Panc1 (cell line): ENCODE data around the gene LRRC45. TPM values are rescaled to one million over a fixed set of nuclear protein-coding genes. Genes with fewer than 3 reads are reported as not detected.
A peak's percentile ranks its signal among the peaks of the same experiment; 100 is the strongest.

Source experiments
- ATAC-seq: fragments of 200-7000 bp; cut with Tn5 transposase; 2 replicates; pipeline ENCODE4 v1.9.1; 2020; ENCODE audit warnings: mild to moderate bottlenecking, moderate library complexity
- BruUV-seq: library from RNA; stranded (reverse); fragments of 400-500 nt; replicated peaks from 2 replicates; lab custom pipeline; 2021; lab: Mats Ljungman, UMichigan
- CTCF ChIA-PET: fragments of 300-600 bp; sonication (Branson Sonifier 250); formaldehyde crosslinking; loops from one replicate; lab custom pipeline; 2022; ENCODE audit warnings: antibody characterized with exemption; lab: Charles Lee
- POLR2A ChIA-PET: fragments of 300-600 bp; sonication (Branson Sonifier 250); formaldehyde crosslinking; loops from one replicate; lab custom pipeline; 2022; ENCODE audit warnings: antibody characterized with exemption; lab: Charles Lee
- DNase-seq: peaks from one replicate; pipeline ENCODE4 v3.0.0-alpha.2; 2010; ENCODE audit warnings: low read depth, low spot score
- H3K27ac ChIP-seq: 2 replicates; pipeline ENCODE4 v1.5.1; 2011; ENCODE audit warnings: mild to moderate bottlenecking, low read length, inconsistent platforms
- H3K27me3 ChIP-seq: fragments of 200-500 bp; sonication (Bioruptor generic); 2 replicates; pipeline ENCODE4 v1.6.0; 2014; ENCODE audit warnings: low read length, inconsistent platforms; ENCODE audit not compliant: control insufficient read depth, insufficient read depth
- H3K36me3 ChIP-seq: fragments of 200-500 bp; sonication (Bioruptor generic); 2 replicates; pipeline ENCODE4 v1.5.1; 2014; ENCODE audit warnings: inconsistent platforms, mild to moderate bottlenecking, low read length, moderate library complexity; ENCODE audit not compliant: control insufficient read depth, insufficient read depth
- H3K4me1 ChIP-seq: 2 replicates; pipeline ENCODE4 v1.5.1; 2011; ENCODE audit warnings: inconsistent platforms, mild to moderate bottlenecking, low read length, moderate library complexity; ENCODE audit not compliant: control insufficient read depth, insufficient read depth
- H3K4me3 ChIP-seq, 2 experiments: 2 replicates each; pipeline ENCODE4 v1.5.1; 2011 to 2012; ENCODE audit warnings: low read depth in 2 of 2, low read length in 2 of 2, mild to moderate bottlenecking in 2 of 2, inconsistent platforms in 1 of 2, moderate library complexity in 1 of 2
- H3K9me3 ChIP-seq: fragments of 200-500 bp; sonication (Bioruptor generic); 2 replicates; pipeline ENCODE4 v1.5.1; 2014; ENCODE audit warnings: low read depth, mild to moderate bottlenecking, inconsistent platforms, low read length, moderate library complexity; ENCODE audit not compliant: control insufficient read depth, insufficient read depth
- POLR2AphosphoS5 ChIP-seq: IDR thresholded peaks from 2 replicates; pipeline ENCODE4 v1.6.1; 2012; ENCODE audit warnings: mild to moderate bottlenecking, low read depth, low read length, moderate library complexity
- REST ChIP-seq, 2 experiments: IDR thresholded peaks; 2 replicates each; pipeline ENCODE4 v1.6.1; 2011 to 2012; ENCODE audit warnings: low read depth in 2 of 2, control low read depth in 1 of 2, low read length in 1 of 2, mild to moderate bottlenecking in 1 of 2, moderate library complexity in 1 of 2; ENCODE audit not compliant: insufficient read depth in 1 of 2
- SIN3A ChIP-seq: IDR thresholded peaks from 2 replicates; pipeline ENCODE4 v1.6.1; 2012; ENCODE audit warnings: low read depth, mild to moderate bottlenecking, low read length, moderate library complexity, borderline replicate concordance; ENCODE audit not compliant: insufficient read depth
- TCF7L2 ChIP-seq: IDR thresholded peaks from 2 replicates; pipeline ENCODE4 v1.6.1; 2011; ENCODE audit warnings: mild to moderate bottlenecking, low read depth, low read length, inconsistent platforms
- in situ Hi-C: cut with HindIII; loops from 2 replicates; pipeline ENCODE4 v1.10.0; 2016; ENCODE audit warnings: low sequenced_read_pairs, low pct_unique_long_range_greater_than_20kb
- intact Hi-C: fragments of 100-400 bp; cut with micrococcal nuclease; formaldehyde crosslinking; loops from one replicate; pipeline ENCODE4 v1.10.0; 2022; ENCODE audit not compliant: unreplicated experiment
- total RNA-seq: library from RNA; stranded (reverse); gene quantifications from one replicate; pipeline ENCODE4 v1.2.1, GENCODE V29; 2021; ENCODE audit not compliant: unreplicated experiment
- TF ChIP-seq, protein P1 (sequence below): fragments of 450-650 bp; IDR thresholded peaks from 2 replicates; pipeline ENCODE4 v1.5.1; 2017; ENCODE audit warnings: mild to moderate bottlenecking

LRRC45 gene
- total RNA-seq, 1 experiment from 2014 or later: 29.9 TPM

DNA sequence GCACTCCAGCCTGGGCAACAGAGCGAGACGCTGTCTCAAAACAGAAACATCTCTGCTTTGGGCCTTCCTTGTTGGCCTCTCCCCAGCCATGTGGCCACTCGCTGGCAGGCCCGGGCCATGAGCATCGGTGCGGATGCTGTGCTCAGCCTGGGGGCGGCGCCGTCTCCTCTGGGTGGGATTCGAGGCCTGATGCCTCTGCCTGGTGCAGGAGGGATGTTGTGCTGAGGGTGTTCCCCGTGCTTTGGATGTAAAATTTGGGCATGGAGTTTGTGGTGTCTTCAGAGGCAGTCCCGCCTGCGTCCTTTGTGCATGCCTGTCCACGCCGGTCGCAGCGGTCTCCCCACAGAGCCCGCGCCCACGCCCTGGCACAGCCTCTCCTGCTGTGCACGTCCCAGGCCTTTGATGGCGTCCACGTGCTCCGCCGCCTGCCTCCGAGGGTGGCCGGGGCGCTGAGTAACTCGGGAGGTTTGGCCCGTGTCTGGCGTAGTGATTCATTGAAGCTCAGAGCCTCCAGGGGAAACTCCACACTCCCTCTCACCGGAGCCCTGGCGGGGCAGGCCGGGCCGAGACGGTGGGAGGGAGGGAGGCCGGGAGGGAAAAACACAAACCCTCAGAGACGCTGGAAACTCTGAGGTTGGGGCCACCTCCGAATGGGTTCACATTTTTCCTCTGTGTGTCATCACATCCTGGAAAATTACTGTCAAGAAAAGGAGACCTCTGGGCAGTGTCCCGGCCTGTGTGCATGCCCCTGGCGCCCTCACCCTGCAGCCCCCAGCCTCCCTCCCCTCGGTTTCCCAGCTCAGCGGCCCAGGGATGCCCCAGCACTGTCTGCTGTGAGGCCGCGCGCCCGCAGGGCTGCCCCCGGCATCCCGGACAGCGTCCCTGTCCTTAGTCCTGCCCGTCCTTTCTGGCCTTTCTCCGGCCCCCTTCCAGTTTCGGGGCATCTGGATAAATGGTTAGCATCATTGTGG lies 19.4 kb upstream of the LRRC45 start:
- Histone ChIP-seq H3K9me3 (no peaks in the 10 kb centered on the region), H3K36me3 (no peaks in the 10 kb centered on the region), H3K4me3 (no peak overlapping the region), H3K27ac (peak overlapping the region; percentile 82), H3K4me1 (peaks cover 48% of the 10 kb centered on the region), H3K27me3 (no peaks in the 10 kb centered on the region)
- no TSS peak for BruUV-seq
- peak; percentile 94 for TF ChIP-seq TCF7L2
- TF ChIP-seq SIN3A: peak; percentile 54; the same call in 1 of the 2 replicates
- TF ChIP-seq, protein P1, sequence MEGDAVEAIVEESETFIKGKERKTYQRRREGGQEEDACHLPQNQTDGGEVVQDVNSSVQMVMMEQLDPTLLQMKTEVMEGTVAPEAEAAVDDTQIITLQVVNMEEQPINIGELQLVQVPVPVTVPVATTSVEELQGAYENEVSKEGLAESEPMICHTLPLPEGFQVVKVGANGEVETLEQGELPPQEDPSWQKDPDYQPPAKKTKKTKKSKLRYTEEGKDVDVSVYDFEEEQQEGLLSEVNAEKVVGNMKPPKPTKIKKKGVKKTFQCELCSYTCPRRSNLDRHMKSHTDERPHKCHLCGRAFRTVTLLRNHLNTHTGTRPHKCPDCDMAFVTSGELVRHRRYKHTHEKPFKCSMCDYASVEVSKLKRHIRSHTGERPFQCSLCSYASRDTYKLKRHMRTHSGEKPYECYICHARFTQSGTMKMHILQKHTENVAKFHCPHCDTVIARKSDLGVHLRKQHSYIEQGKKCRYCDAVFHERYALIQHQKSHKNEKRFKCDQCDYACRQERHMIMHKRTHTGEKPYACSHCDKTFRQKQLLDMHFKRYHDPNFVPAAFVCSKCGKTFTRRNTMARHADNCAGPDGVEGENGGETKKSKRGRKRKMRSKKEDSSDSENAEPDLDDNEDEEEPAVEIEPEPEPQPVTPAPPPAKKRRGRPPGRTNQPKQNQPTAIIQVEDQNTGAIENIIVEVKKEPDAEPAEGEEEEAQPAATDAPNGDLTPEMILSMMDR: no peak
- 0 out of 4 replicates have a peak, but pooled peaks of 1 of the 2 experiments have one; percentile 17 for TF ChIP-seq REST (IDR thresholded peaks at IDR 0.05; ENCODE audit: insufficient read depth in 1 of 2, low read depth in 2 of 2, low read length in 1 of 2)
- TF ChIP-seq POLR2AphosphoS5: no peak
- in situ Hi-C loops: no loop called here
- peak; percentile 41 for DNase-seq
- POLR2A ChIA-PET: no interaction called here
- peak; percentile 88 for ATAC-seq
- CTCF ChIA-PET: interaction anchor here (0.6 to 0.7 kb wide), 2 partner anchors 22 to 44 kb away, joined by 4 read pairs; no protein-coding TSS in a partner anchor
- intact Hi-C loops: no loop called here

- Histone ChIP-seq H3K27ac (peak overlapping the region; percentile 82), H3K36me3 (no peaks in the 10 kb centered on the region), H3K27me3 (no peaks in the 10 kb centered on the region), H3K9me3 (no peaks in the 10 kb centered on the region), H3K4me1 (peaks cover 48% of the 10 kb centered on the region), H3K4me3 (no peak overlapping the region)
- in situ Hi-C loops: no loop called here
- intact Hi-C loops: no loop called here
- CTCF ChIA-PET: no interaction called here
- no peak for TF ChIP-seq REST (IDR thresholded peaks at IDR 0.05; ENCODE audit: insufficient read depth in 1 of 2, low read depth in 2 of 2, low read length in 1 of 2)
- no peak for TF ChIP-seq TCF7L2
- TF ChIP-seq, protein P1: no peak
- TF ChIP-seq SIN3A: no peak
- no peak for TF ChIP-seq POLR2AphosphoS5
- DNase-seq: no peak
- no TSS peak for BruUV-seq
- ATAC-seq: no peak
- POLR2A ChIA-PET: no interaction called here
Observed at GRCh38 chr17:82004517-82005455, 18.3 kb upstream of the LRRC45 start.
